Activated T-cell treated with anti-CD3 and anti-CD28 coated beads for 1 hour (primary cell): ENCODE measurements around the gene MAGI1.

Experiments used
- DNase-seq: peaks from one replicate; pipeline ENCODE4 v3.0.0-alpha.2; 2020; ENCODE audit warnings: low read depth

MAGI1 gene

GRCh38 chr3:65713016-65713415, 325.7 kb downstream of the MAGI1 start:
- no peak for DNase-seq

- no peak for DNase-seq
Observed at GRCh38 chr3:65712140-65712539, 326.6 kb downstream of the MAGI1 start.

- no peak for DNase-seq
Observed at GRCh38 chr3:65706776-65707568, 331.7 kb downstream of the MAGI1 start.

- no peak for DNase-seq
Observed at GRCh38 chr3:65706301-65706700, 332.4 kb downstream of the MAGI1 start.

- no peak for DNase-seq
Observed at GRCh38 chr3:65703820-65704219, 334.9 kb downstream of the MAGI1 start.

GRCh38 chr3:65703026-65703425, 335.7 kb downstream of the MAGI1 start:
- DNase-seq: no peak

- no peak for DNase-seq
Observed at GRCh38 chr3:65702202-65702601, 336.5 kb downstream of the MAGI1 start.

- DNase-seq: no peak
Observed at GRCh38 chr3:65701516-65701915, 337.2 kb downstream of the MAGI1 start.

- DNase-seq: no peak
Observed at GRCh38 chr3:65689436-65689835, 349.3 kb downstream of the MAGI1 start.

- no peak for DNase-seq
Observed at GRCh38 chr3:65687741-65688140, 351.0 kb downstream of the MAGI1 start.

GRCh38 chr3:65685621-65686235, 353.0 kb downstream of the MAGI1 start:
- no peak for DNase-seq

GRCh38 chr3:65678516-65678915, 360.2 kb downstream of the MAGI1 start:
- DNase-seq: no peak

- no peak for DNase-seq
Observed at GRCh38 chr3:65677486-65678010, 361.2 kb downstream of the MAGI1 start.

GRCh38 chr3:65676580-65676979, 362.1 kb downstream of the MAGI1 start:
- no peak for DNase-seq

- no peak for DNase-seq
Observed at GRCh38 chr3:65675011-65675410, 363.7 kb downstream of the MAGI1 start.

GRCh38 chr3:65674226-65674625, 364.5 kb downstream of the MAGI1 start:
- DNase-seq: no peak

- no peak for DNase-seq
Observed at GRCh38 chr3:65672871-65673815, 365.6 kb downstream of the MAGI1 start.

GRCh38 chr3:65672061-65672460, 366.7 kb downstream of the MAGI1 start:
- no peak for DNase-seq

GRCh38 chr3:65671004-65671403, 367.7 kb downstream of the MAGI1 start:
- DNase-seq: no peak

GRCh38 chr3:65669163-65669875, 369.4 kb downstream of the MAGI1 start:
- no peak for DNase-seq

GRCh38 chr3:65667963-65668362, 370.8 kb downstream of the MAGI1 start:
- DNase-seq: no peak
